Measurements from ENCODE around the gene ITGA6.
A peak's percentile ranks its signal among the peaks of the same experiment; 100 is the strongest.

The ITGA6 gene

GRCh38 chr2:172427990-172428831 is 825 bp downstream of the ITGA6 start:
- no peak for DNase-seq (ENCODE audit: low read depth)
- TF ChIP-seq CTCF (IDR thresholded peaks at IDR 0.05; ENCODE audit: low read length, missing control alignments), result no peak
- H3K4me3 ChIP-seq (replicated peaks; ENCODE audit: low read depth, low read length), result peak overlapping the region; percentile 57

- no peak for DNase-seq (ENCODE audit: low read depth)
- TF ChIP-seq CTCF (IDR thresholded peaks at IDR 0.05; ENCODE audit: low read length, missing control alignments), result no peak
- peak overlapping the region; percentile 57 for H3K4me3 ChIP-seq (replicated peaks; ENCODE audit: low read depth, low read length)
Observed at GRCh38 chr2:172428832-172429210, 1.4 kb downstream of the ITGA6 start.

GRCh38 chr2:172429301-172429968 is 2.0 kb downstream of the ITGA6 start:
- DNase-seq (ENCODE audit: low read depth), result no peak
- no peak for TF ChIP-seq CTCF (IDR thresholded peaks at IDR 0.05; ENCODE audit: low read length, missing control alignments)
- H3K4me3 ChIP-seq (replicated peaks; ENCODE audit: low read depth, low read length), result no peak overlapping the region

- no peak overlapping the region for H3K4me3 ChIP-seq (replicated peaks; ENCODE audit: low read depth, low read length)
- no peak for TF ChIP-seq CTCF (IDR thresholded peaks at IDR 0.05; ENCODE audit: low read length, missing control alignments)
- no peak for DNase-seq (ENCODE audit: low read depth)
Observed at GRCh38 chr2:172430027-172430426, 2.6 kb downstream of the ITGA6 start.

GRCh38 chr2:172430678-172431077 is 3.3 kb downstream of the ITGA6 start:
- DNase-seq (ENCODE audit: low read depth), result no peak
- no peak overlapping the region for H3K4me3 ChIP-seq (replicated peaks; ENCODE audit: low read depth, low read length)
- no peak for TF ChIP-seq CTCF (IDR thresholded peaks at IDR 0.05; ENCODE audit: low read length, missing control alignments)

- TF ChIP-seq CTCF (IDR thresholded peaks at IDR 0.05; ENCODE audit: low read length, missing control alignments), result no peak
- DNase-seq (ENCODE audit: low read depth), result no peak
- no peak overlapping the region for H3K4me3 ChIP-seq (replicated peaks; ENCODE audit: low read depth, low read length)
Observed at GRCh38 chr2:172431463-172431862, 4.1 kb downstream of the ITGA6 start.
